Stimulated activated CD4-positive, alpha-beta T cell treated with anti-CD3 and anti-CD28 coated beads, Interleukin-1b, Interleukin-23, amount 100 ng/mL, for 1 hour (primary cell): ENCODE data around the gene ANKRD66.
"Not testable (repeated sequence)": the region's sequence is repeated elsewhere in the genome, so short reads cannot be mapped to it uniquely, and the experiment has no call there.

Experiments used
- DNase-seq, 2 donors: peaks; one replicate each; pipeline ENCODE4 v3.0.0-alpha.2; 2020; ENCODE audit warnings: low read depth in 2 of 2

ANKRD66 gene

DNA sequence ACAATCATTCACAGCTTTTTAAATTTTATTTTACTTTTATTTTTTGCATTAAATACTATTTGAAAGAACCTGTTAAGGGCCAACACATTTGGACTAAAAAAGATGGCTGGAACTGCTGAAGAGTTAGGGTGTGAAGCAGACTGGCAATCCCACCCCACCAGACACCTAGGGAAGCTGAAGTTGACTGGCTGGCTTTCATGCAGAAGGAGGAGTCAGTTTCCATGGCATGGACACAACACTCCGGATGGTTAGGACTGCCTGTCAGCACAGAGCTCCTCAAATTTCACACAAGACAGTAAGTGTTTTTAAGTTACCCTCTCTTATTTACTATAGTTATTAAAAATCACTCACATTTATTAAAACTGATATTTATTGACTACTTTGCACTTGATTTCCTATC, at the start of gene ANKRD66:
Gene ANKRD66 (plus strand): TSS at position 238 of the 400 bp plus-strand sequence. CDS start 5,016 bp downstream, outside the sequence.
- no peak for DNase-seq

DNA sequence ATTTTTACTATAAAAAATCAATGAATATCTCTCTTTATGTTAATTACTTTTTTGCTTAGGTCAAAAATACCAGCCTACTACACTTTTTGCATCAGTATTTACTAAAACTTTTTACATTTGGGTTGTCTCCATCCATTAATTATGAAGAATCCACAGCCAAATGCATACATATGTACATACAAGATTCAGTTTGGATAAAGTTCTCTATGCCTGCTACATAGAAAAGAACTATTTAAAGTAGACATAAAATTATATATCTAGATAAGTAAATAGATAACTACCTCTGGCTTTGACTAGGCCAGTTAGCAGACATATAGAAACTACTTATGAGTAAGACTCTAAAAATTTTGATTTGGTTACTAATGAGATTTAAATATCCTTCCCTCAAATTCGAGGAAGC, 46.8 kb upstream of the ANKRD66 start:
- DNase-seq, result no peak

DNA sequence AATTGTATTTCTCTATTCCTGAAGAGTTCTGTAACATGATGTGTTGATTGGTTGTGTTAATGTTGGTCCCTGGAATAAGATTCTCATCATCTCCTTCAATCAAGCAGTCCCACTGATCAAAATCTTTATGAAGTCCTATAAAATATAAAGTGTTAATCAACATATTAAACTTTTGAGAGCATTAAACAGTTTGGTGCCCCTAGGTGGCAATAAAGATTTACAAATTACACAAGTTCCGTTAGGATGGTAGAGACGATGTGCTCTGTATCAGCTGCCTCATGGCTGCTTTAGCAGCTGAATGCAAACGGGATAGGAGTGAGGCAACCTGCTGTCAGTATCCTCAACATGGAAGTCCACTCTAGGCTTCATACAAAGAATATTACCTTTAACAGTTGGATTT, 42.2 kb upstream of the ANKRD66 start:
- DNase-seq, result no peak

DNA sequence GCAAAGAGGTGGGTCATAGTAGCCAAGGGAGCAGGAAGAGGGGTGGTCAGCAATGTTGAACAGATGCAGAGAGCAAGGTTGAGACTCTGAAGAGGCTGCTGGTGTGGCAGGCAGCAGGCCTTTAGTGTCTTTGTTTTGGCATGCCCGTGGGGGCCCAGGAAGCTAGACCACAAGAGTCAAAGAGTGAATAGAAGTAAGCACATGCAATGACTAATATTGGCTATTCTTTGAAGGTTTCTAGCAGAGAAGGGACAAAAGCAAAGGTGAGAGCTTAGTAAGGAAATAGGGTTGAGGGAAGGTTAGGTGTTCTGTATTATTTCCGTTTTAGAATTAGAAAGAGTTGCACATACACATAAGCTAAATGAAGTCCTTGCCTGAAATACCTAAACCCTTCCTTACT, 40.3 kb upstream of the ANKRD66 start:
- DNase-seq, result no peak

DNA sequence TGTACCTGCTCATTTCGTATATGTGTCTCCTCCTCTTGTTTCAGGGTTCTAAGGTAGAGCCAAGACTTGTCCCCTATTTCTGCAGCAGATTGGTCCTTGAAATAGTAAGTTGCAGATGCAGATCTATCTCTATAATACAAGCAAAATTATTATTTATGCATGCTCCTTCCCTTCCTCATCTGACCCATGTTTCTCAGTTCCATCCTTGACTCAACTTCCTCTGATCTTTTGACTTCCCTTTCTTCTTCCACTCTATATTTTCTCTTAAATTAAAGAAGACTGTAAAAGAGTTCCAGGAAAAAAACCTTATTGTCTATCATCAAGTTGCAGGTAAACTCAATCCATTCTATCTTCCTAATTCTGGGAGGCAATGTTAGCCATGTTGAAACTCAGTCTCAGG, 35.2 kb upstream of the ANKRD66 start:
- DNase-seq, result no peak

DNA sequence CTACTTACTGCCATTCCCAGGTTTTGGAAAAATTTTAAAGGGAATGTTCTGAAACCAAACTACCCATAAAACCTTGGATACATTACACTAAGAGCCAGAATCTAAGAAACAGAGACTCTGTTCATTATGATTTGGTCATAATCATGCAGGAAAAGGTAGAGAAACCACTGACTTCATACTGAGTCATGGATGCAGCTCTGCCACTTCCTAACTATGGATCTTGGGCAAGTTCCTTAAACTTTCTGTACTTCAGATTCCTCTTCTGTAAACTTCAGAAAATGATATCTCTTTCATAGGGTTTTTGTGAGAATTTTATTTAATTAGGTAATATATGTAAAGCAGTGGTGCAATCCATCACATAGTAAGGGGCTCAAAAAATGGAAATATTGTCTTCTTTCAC, 31.6 kb upstream of the ANKRD66 start:
- DNase-seq, result no peak

DNA sequence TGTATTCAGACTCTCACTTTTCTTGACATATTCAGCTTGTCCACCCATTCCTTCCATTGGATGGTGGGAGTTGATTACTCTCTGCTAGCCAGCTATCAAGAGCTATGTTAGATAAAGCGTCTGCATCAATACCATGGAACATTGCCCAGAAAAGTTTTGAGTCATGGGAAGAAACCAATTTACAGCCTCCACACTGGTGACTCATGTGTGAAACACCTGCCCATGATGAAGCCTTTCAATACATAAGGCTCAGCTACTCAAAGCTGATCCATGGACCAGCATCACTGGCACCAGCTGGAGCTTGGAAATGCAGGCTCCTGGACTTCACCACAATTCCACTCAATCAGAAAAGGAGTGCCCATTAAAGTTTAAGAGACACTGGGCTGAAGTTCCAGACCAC, 27.6 kb upstream of the ANKRD66 start:
- DNase-seq, result no peak

DNA sequence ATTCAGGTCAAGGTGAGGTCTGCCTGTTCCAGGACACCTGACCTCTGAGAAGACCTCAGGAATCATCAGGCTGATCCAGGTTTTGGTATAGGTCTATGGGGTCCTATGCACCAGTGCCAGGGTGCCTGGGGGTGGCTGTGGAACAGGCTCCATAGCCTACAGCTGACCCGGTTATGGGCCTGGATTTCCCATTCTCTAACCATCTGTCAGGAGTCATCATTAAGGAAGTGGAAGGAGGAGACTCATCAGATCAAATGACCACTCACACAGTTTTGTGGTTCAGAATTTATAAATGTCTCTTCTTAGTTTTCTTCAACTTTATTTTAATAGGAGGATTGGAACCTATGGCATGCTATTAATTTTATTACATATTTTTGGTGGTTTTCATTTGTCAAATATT, 26.3 kb upstream of the ANKRD66 start:
- DNase-seq, result no peak

DNA sequence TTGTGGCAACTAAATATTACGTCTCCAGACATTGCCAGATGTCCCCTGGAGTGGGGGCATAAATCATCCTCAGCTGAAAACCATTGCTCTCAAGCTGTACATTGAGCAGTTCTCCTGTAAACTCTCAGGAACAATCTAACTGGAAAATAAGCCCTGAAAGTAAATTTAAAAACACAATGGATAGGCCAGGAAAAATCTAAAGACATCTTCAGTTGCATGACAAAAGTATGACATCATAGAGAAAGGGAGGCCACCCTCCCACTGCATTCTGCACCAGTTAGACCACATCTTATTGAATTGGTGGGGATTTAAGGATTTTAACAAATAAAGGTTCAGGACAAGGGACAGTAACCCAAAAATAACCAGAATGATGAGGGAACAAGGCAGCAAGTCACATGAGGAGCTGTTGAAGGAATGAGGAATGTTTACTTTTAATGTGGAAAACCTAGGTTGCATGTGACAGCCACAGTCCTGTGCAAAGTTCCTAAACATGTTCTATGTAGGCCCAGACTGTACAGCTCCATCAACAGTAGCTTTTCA, 16.9 kb upstream of the ANKRD66 start:
- DNase-seq, result no peak

DNA sequence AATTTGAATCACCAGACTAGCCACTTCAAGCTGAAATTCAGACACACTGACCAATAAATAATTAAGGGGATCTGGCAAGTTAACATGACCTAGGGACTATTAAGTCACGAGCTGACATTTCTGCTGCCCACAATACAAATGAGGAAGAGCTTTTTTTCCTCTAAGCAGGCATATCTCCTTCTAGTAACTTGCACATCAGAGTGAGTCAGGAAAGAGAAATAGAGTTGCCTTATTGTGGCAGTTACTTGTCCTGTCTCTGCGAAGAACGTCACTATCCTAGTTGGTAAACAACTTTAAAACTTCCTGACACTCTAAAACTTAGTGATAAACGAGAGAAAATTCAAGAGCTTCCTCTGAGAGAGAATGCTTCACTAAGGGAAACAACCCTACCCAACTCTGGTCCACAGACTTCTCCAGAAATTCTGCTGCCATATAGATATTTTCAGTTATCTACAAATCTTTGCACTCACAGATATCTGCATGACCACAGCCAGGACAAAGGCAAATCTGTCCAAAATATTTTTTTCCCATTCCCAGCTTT, 15.7 kb upstream of the ANKRD66 start:
- no peak for DNase-seq

DNA sequence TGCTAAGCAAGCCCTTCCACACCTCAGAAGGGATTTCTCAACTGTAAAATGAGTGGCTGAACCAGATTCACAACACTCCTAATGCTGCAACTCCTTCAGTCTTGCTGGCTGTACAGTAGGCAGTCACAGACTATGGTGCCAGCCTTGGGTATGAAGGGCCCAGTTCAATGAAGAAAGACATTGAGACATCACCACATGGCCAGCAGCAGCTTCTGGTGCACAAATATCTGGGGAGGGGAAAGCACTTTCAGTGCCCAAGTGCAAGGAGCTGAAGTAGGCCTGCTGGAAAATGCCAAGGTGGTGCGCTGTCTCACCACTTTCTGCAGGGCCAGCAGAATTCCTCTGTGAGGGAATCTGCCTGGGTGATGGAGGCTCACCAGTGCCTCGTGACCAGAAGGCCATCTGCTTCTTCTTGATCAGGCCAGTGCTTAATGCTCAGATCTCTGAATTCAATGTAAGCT, 13.4 kb upstream of the ANKRD66 start:
- DNase-seq, result no peak

DNA sequence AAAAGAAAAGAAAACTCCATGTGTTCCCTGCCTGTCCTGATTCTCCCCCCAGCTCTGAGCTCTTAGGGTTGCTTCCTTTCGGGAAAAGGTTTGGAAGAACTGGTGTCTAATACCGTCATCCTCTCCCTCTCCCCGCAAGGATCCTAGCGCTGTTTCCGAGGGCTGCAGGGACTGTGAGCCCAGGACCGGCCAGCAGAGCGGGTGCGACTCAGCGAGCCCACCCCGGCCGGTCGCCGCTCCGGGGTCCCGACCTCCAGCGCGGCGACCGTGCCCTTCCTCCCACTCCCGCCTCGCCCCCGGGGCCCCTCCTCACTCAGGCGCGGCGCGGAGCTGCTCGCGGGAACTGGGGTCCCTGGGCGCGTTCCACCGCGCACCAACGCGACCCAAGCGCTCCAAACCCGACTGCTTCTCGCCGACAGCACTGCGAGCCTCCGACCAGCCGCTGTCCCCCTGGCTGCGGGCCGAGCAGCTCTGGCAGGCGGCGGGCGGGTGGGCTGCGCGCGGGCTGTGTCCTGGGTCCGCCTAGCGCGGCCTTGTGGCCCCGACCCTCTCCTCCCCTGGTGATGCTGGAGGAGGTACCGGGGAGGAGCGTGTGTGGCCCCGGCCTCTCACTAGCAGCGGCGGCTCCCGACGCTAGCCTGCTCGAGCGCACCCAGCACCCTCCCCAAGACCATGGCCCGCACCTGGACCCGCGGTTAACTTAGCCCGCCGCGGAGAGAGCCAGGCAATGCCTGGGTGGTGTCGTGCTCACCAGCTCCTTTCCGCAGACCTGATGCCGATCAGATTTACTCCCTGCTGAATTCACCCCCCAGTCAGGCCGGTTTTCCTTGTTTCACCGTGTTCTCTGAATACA, 11.6 kb upstream of the ANKRD66 start, which contains the start of gene PLA2G7:
Gene PLA2G7 (minus strand): TSS at position 509 of the 853 bp plus-strand sequence. CDS start 12,484 bp downstream, outside the sequence.
- no peak for DNase-seq

DNA sequence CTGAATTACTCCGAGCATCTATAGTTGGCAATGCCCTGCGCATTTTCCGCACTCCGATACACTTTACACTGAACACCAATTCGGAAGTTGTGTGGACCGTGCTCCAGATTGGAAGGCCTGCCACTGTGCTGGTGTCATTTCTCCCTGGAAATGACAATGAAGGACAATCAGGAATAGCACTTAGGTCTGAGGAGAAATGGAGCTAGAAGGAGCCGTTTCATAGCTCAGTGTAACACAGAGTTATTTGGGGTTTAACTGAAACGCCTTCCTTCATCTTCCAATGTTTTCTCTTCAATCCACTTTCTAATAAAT, 11.1 kb upstream of the ANKRD66 start:
- DNase-seq, result no peak

DNA sequence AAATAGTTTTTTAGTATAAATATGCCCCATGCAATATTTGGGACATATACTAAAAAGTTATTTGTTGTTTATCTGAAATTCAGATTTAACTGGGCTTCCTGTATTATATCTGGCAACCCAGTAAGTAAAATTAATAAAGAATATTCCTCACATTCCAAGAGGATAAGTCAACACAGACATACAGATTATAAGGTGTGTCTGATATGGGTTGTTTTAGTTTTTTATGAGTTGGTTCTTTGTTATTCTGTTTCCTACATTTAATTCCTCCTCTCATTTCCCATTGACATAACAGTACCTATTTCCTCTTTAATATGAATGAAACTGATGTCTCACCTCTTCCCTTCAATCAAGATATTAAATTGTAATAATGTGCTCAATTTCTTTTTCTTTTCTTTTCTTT, 9.8 kb upstream of the ANKRD66 start:
- no peak for DNase-seq

DNA sequence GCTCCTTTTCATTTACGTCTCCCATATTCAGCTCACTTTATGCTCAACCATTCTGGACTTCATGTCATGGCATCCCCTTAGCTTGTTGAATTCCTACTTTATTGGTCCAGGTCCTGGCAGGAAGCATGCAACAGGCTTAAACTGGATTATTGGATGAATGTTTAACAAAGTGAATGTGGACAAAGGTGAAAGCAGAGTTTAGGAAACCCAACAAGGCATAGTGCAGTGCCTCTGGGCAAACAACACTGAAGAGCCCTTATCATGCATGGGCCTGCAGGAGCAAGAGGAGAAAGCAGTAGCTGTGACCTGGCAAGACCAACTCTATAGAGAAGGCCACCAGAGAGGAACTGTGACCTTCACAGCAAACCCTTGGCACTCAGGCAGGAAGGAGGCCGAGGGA, 5.3 kb upstream of the ANKRD66 start:
- no peak for DNase-seq

DNA sequence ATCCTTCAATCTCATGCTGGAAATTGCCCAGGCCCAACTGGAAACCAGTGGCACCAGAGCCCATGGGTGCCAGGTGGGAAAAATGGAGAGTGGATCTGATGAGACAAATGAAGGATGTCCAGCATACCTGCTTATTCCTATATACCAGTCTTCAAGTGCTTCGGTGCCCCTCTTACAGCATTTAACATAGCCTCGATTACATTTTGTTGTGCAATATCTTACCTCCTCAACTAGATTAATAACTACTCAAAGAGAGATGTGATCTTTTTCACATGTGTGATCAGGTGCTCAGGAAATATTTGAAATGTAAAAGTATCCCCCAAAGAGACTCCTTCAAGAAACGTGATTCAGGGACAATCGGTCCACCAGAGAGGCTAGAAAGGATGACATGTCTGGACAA, 4.8 kb upstream of the ANKRD66 start:
- no peak for DNase-seq

DNA sequence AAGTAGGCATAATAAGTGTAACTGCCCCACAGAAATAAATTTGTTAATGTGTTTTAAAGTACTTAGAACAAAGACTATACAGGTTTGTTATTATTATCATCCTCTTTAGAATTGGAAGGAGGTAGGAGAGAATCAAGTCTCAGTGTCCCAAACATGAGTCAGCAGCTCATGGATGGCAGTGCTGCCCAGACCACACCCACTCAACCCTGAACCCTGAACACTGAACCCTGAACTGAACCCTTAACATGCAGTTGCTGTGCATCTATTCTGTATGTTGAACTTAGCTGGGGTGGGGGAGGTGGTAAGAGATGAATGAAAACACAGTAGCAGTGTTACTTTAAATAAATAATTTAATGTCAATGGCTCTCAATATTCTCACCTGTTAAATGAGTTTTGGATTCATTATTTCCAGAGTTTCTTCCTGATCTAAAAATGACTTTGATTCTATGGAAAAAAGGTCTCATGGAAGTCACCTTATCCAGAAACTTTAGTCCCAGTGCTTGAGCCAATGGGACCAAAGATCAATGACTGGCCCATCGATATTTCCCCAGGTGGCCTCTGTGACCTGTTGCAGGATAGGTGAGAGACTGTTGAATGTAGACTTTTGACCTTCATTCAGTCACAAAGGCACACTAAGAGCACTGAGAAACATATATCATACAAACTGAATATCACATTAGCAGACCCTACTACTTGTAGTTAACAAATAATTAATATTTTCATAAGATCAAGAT, 3.1 kb upstream of the ANKRD66 start:
- no peak for DNase-seq

DNA sequence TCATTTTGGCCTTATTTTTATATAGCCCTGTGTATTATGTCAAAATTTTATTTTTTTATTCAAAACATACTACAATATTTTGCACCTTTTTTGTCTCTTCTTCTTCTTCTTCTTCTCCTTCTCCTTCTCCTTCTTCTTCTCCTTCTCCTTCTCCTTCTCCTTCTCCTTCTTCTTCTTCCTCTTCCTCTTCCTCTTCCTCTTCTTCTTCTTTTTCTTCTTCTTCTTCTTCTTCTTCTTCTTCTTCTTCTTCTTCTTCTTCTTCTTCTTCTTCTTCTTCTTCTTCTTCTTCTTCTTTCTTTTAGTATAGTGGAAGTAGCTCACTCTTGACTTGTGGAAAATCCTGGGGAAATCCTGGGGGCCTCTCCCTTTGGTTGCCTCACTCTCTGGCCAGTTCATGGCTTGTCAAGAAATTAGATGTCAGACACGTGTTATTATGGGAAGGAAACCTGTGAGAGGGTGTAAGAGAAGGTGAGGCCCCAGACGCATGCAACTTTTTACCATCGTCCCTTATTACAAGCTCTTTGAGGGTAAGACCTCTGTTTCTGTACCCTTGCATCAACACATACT, 2.5 kb upstream of the ANKRD66 start:
- DNase-seq, result not testable (repeated sequence)

DNA sequence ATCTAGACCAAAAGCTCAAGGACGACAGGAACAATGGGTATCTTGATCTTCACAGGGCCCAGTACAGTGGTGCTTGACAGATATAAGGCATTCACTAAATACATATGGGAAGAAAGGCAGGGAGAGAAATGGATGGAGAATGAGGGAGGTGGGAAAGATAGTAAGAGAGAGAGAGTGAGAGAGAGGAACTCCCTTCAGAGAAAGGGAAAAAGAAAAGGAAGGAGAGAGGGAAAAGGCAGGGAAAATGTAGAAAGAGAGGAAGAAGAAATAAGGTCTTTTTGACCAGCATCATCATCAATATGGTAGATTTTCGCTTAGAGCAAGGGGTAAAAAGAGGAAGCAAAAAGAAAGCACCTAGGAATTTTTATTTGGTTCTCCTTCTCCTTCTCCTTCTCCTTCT, 760 bp upstream of the ANKRD66 start:
- DNase-seq, result no peak

DNA sequence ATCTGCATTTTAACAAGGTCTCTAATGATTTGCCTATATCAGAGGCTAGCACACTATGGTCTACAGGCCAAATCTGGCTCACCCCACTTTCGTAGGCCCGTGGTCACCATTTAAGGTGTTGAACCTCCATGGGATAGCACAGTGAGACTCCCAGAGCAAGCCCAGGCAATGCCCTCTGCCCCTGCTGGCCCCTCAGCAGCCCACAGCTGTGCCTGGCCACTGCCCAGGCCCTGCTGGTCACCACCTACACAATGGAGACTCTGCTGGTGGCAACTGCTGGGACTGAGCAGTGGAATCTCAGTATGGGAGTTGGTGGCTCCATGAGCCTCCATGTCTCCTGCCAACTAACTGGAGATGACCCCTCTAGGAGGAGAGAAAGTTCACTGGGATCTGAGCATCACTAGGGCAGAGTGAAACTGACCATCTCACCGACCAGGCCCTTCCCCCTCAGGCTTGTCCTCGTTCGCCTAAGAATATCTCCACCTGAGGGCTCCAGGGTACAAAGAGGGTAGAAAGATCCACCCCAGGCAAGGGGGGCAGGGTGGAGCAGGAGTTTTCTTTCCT, 2.3 kb downstream of the ANKRD66 start:
- DNase-seq, result no peak

DNA sequence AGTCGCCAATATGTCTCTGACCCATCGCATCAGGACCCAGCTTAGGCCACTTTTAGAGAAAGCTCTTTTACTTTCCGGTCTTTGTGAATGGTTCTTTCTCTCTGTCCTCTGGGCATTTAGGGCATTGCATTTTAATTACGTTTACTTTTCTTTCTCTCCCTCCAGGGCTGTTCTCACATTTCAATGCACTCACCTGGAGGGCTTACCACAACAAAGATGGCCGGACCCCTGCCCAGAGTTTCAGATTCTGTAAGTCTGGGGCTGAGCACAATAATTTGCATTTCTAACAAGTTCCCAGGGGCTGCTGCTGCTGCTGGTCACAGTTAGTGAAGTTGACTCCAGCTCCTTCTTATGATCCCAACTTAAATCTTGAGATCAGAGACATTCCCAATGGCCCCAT, 3.0 kb downstream of the ANKRD66 start:
- DNase-seq, result no peak

DNA sequence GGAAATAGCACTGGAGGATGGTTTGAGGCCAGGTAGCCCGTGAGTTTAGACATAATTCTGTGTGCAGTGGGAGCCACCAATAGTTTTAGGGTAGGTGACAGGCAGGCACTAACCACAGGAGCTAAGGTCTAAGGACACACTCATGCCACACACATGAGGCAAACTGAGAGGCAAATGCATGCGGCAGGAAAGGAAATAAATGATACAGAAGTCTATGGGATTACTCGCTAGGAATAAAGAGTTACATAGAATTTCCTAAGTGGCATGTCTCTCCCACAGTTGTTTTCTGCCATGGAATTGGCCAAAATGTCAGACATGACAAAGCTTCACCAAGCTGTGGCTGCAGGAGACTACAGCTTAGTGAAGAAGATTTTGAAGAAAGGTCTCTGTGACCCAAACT, 4.9 kb downstream of the ANKRD66 start:
- no peak for DNase-seq
